Uterus (tissue), 2 donors: Measurements from ENCODE around the gene THRB.

Experiments used
- POLR2A ChIP-seq, 2 donors: fragments of 450-650 bp; IDR thresholded peaks; one replicate each; pipeline ENCODE4 v1.6.1; 2016; ENCODE audit warnings: antibody characterized with exemption in 2 of 2, mild to moderate bottlenecking in 1 of 2, moderate library complexity in 1 of 2
- TF ChIP-seq, protein P1 (sequence below), 4 experiments: fragments of 200-600 bp in 2 of 4; fragments of 450-650 bp in 2 of 4; sonication (generic) in 2 of 4; IDR thresholded peaks; one replicate each; pipeline ENCODE4 v1.5.1; 2016 to 2019; ENCODE audit warnings: antibody characterized with exemption in 4 of 4, mild to moderate bottlenecking in 2 of 4, moderate library complexity in 1 of 4

DNA sequence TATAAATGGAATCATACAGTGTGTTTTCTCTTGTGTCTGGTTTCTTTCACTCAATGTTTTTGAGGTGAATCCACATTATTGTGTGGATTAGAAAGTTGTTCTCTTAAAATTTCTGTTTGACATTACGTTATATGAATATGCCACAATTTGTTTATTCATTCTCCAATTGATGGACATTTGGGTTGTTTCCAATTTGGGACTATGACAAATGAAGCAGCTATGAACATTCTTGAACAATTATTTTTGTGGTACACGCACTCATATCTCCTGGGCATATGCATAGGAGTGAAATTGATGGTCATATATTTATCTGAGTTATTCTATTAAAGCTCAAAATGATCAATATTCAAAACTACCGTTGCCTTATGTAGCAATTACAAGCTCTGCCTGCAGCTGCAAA, 5.3 kb upstream of the THRB start:
- TF ChIP-seq, protein P1, sequence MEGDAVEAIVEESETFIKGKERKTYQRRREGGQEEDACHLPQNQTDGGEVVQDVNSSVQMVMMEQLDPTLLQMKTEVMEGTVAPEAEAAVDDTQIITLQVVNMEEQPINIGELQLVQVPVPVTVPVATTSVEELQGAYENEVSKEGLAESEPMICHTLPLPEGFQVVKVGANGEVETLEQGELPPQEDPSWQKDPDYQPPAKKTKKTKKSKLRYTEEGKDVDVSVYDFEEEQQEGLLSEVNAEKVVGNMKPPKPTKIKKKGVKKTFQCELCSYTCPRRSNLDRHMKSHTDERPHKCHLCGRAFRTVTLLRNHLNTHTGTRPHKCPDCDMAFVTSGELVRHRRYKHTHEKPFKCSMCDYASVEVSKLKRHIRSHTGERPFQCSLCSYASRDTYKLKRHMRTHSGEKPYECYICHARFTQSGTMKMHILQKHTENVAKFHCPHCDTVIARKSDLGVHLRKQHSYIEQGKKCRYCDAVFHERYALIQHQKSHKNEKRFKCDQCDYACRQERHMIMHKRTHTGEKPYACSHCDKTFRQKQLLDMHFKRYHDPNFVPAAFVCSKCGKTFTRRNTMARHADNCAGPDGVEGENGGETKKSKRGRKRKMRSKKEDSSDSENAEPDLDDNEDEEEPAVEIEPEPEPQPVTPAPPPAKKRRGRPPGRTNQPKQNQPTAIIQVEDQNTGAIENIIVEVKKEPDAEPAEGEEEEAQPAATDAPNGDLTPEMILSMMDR (IDR thresholded peaks at IDR 0.05) = no peak
- TF ChIP-seq POLR2A (IDR thresholded peaks at IDR 0.05) = no peak
